MCF 10A (cell line): ENCODE measurements around the gene TTC39B. TPM values are rescaled to one million over a fixed set of nuclear protein-coding genes. Genes with fewer than 3 reads are reported as not detected.

Source experiments
- BruUV-seq: library from RNA; stranded (reverse); fragments of 400-500 nt; replicated peaks from 2 replicates; lab custom pipeline; 2021; lab: Mats Ljungman, UMichigan
- CTCF ChIA-PET: fragments of 300-600 bp; sonication (Branson Sonifier 250); formaldehyde crosslinking; extraction: SDS; loops from one replicate; lab custom pipeline; 2021; ENCODE audit warnings: antibody characterized with exemption, inconsistent platforms; lab: Yijun Ruan, JAX
- POLR2A ChIA-PET: fragments of 300-600, 350-650 bp; sonication (Branson Sonifier 250); formaldehyde crosslinking; extraction: SDS; loops from one replicate; lab custom pipeline; 2020; ENCODE audit warnings: antibody characterized with exemption, inconsistent platforms; lab: Yijun Ruan, JAX
- DNase-seq: peaks from one replicate; pipeline ENCODE4 v3.0.0-alpha.2; 2018; ENCODE audit not compliant: unreplicated experiment
- H3K27ac Mint-ChIP-seq: one replicate; pipeline ENCODE4 v1.8.0; 2022; ENCODE audit warnings: mild to moderate bottlenecking, low read depth, mixed read lengths; ENCODE audit not compliant: unreplicated experiment
- H3K27me3 Mint-ChIP-seq: one replicate; pipeline ENCODE4 v1.8.0; 2022; ENCODE audit warnings: mixed read lengths; ENCODE audit not compliant: insufficient read depth, unreplicated experiment
- H3K36me3 Mint-ChIP-seq: one replicate; pipeline ENCODE4 v1.8.0; 2022; ENCODE audit warnings: mild to moderate bottlenecking, moderate library complexity, mixed read lengths; ENCODE audit not compliant: insufficient read depth, unreplicated experiment
- H3K4me1 Mint-ChIP-seq: one replicate; pipeline ENCODE4 v1.8.0; 2022; ENCODE audit warnings: mixed read lengths; ENCODE audit not compliant: insufficient read depth, unreplicated experiment
- H3K4me3 Mint-ChIP-seq: one replicate; pipeline ENCODE4 v1.8.0; 2022; ENCODE audit warnings: mild to moderate bottlenecking, moderate library complexity, mixed read lengths; ENCODE audit not compliant: unreplicated experiment
- H3K9me3 Mint-ChIP-seq: one replicate; pipeline ENCODE4 v1.8.0; 2022; ENCODE audit warnings: mixed read lengths; ENCODE audit not compliant: unreplicated experiment
- intact Hi-C: fragments of 100-400 bp; cut with micrococcal nuclease; formaldehyde crosslinking; loops from 2 replicates; pipeline ENCODE4 v1.14.1; 2022
- total RNA-seq: library from RNA; stranded (reverse); gene quantifications from 2 replicates; pipeline ENCODE4 v1.2.3, GENCODE V29; 2022
- TF ChIP-seq, protein P1 (sequence below): fragments of 200-600 bp; IDR thresholded peaks from one replicate; pipeline ENCODE4 v1.8.0; 2022; ENCODE audit warnings: antibody characterized with exemption, mild to moderate bottlenecking; ENCODE audit not compliant: unreplicated experiment

The TTC39B gene
- total RNA-seq, 1 experiment from 2014 or later, result 22.8 TPM

DNA sequence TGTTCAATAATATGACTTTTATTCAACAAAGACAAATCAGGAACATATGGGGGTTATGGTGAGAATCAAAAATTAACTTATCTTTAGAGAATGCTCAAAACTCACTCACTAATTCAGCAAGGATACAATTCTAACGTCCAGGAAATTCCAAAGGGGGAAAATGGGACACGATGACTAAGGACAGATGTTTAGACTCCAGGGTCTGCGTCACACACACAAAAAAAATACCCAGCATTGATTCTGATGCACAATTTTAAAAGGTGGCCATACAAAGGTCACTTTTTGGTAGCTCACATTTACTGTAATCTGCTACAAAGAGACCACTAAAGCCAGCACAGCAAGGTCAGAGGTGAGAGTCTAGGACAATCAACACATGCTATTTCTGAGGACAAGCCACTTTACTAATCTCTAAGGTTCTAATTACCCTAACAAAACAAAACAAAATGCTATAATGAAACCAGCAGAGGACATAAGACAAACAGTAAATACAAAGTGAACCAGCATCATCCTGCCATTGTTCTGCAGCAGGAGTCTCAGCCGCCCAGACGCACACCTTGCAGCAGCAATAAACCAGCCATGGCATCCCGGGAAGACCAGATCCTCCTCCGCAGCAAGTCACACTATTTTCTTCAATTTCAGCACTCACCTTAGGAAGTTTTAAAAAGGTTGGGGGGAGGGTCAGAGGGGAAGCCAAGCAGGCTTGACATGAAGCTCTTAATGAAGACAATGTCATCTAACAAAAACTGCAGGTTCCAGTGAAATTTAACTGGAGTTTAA lies 57.8 kb downstream of the TTC39B start:
- CTCF ChIA-PET, result interaction anchor here (0.5 to 0.6 kb wide), 2 partner anchors 302 to 1228 kb away, joined by 3 to 4 read pairs; no protein-coding TSS in a partner anchor
- POLR2A ChIA-PET, result interaction anchor here (1.4 kb wide), 1 partner anchor 57 kb away, joined by 3 read pairs; no protein-coding TSS in a partner anchor
- Mint-ChIP-seq H3K9me3 (no peaks in the 10 kb centered on the region), H3K4me3 (no peak overlapping the region), H3K27me3 (no peaks in the 10 kb centered on the region), H3K36me3 (peaks cover 14% of the 10 kb centered on the region), H3K4me1 (peaks cover 11% of the 10 kb centered on the region), H3K27ac (no peak overlapping the region)
- TF ChIP-seq, protein P1, sequence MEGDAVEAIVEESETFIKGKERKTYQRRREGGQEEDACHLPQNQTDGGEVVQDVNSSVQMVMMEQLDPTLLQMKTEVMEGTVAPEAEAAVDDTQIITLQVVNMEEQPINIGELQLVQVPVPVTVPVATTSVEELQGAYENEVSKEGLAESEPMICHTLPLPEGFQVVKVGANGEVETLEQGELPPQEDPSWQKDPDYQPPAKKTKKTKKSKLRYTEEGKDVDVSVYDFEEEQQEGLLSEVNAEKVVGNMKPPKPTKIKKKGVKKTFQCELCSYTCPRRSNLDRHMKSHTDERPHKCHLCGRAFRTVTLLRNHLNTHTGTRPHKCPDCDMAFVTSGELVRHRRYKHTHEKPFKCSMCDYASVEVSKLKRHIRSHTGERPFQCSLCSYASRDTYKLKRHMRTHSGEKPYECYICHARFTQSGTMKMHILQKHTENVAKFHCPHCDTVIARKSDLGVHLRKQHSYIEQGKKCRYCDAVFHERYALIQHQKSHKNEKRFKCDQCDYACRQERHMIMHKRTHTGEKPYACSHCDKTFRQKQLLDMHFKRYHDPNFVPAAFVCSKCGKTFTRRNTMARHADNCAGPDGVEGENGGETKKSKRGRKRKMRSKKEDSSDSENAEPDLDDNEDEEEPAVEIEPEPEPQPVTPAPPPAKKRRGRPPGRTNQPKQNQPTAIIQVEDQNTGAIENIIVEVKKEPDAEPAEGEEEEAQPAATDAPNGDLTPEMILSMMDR, result no peak
- no TSS peak for BruUV-seq
- DNase-seq, result no peak
- intact Hi-C loops, result no loop called here

DNA sequence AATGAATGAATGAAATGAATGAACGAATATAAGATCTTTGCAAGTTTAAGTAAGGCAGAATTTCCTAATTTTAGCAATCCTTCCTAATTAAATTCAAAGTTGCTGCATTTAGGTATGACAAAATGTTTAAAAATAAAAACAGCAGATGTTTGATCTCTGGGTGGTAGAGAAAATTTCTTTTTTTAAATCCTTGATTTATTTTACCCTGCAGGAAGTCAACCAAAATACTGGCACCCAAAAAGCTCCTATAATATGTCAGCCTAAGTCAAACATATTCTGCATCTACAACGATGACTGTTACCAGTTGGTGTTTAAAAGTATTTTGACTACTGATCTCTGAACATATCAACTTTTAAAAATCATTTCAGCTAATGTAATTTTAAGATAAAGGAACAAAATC lies 58.4 kb downstream of the TTC39B start:
- no peak for DNase-seq
- Mint-ChIP-seq H3K27me3 (no peaks in the 10 kb centered on the region), H3K27ac (no peak overlapping the region), H3K9me3 (no peaks in the 10 kb centered on the region), H3K36me3 (peaks cover 17% of the 10 kb centered on the region), H3K4me1 (peaks cover 11% of the 10 kb centered on the region), H3K4me3 (no peak overlapping the region)
- ChIA-PET POLR2A (interaction anchor here (1.4 kb wide), 1 partner anchor 57 kb away, joined by 3 read pairs; no protein-coding TSS in a partner anchor), CTCF (interaction anchor here (0.6 to 0.7 kb wide), 3 partner anchors 38 to 303 kb away, joined by 3 read pairs; no protein-coding TSS in a partner anchor)
- intact Hi-C loops, result no loop called here
- TF ChIP-seq, protein P1, result no peak
- no TSS peak for BruUV-seq

DNA sequence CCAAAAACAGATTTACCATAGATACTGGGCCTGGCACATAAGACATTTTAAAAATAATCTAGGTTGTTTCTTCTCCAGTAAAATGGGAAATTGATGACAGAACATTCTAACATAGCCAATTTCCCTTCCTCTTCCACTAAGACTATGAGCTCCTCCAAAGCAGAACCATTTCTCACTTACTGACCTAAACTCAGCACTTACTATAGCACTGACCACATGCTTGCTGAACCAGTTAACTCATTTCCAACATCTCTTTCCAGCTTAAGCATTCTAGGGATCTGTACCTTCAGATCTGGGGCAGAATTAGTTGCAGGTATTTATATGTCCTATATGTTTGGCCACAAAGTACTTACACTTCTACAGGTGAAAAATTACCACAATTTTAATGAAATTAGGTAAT lies 58.9 kb downstream of the TTC39B start:
- Mint-ChIP-seq H3K9me3 (no peaks in the 10 kb centered on the region), H3K4me1 (peaks cover 8% of the 10 kb centered on the region), H3K27me3 (no peaks in the 10 kb centered on the region), H3K36me3 (peaks cover 14% of the 10 kb centered on the region), H3K4me3 (no peak overlapping the region), H3K27ac (no peak overlapping the region)
- TF ChIP-seq, protein P1, result no peak
- CTCF ChIA-PET, result interaction anchor here (0.6 to 1.1 kb wide), 3 partner anchors 16 to 169 kb away, joined by 3 read pairs; no protein-coding TSS in a partner anchor
- intact Hi-C loops, result no loop called here
- POLR2A ChIA-PET, result interaction anchor here (1.4 kb wide), 1 partner anchor 58 kb away, joined by 3 read pairs; no protein-coding TSS in a partner anchor
- DNase-seq, result no peak
- no TSS peak for BruUV-seq

DNA sequence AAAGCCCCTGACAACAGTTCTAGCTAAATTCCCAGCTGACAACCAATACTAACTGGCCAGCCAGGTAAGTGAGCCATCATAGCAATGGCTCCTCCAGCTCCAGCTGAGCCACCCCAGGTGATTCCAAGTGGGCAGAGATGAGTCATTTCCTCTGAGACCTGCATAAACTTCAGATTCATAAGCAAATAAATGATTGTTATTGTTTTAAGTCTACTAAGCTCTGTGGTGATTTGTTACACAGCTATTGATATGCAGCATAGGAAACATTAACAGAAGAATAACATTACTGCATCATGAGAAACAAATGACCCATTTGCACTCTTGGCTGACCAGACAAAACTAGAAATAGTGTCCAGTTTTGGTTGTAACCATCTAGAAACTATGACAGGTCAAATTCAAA lies 60.3 kb downstream of the TTC39B start:
- Mint-ChIP-seq H3K27me3 (no peaks in the 10 kb centered on the region), H3K36me3 (peaks cover 9% of the 10 kb centered on the region), H3K4me3 (no peak overlapping the region), H3K4me1 (peaks cover 5% of the 10 kb centered on the region), H3K27ac (no peak overlapping the region), H3K9me3 (no peaks in the 10 kb centered on the region)
- BruUV-seq, result no TSS peak
- intact Hi-C loops, result no loop called here
- DNase-seq, result peak; percentile 58
- CTCF ChIA-PET, result interaction anchor here (0.6 to 0.7 kb wide), 4 partner anchors 20 to 429 kb away, joined by 3 read pairs; no protein-coding TSS in a partner anchor
- TF ChIP-seq, protein P1, result no peak
- POLR2A ChIA-PET, result interaction anchor here (1.3 kb wide), 1 partner anchor 9 kb away, joined by 3 read pairs; no protein-coding TSS in a partner anchor
